ENCODE data around the gene ADAMTS10. TPM values are rescaled to one million over a fixed set of nuclear protein-coding genes. Genes with fewer than 3 reads are reported as not detected.

ADAMTS10 gene
- total and polyA plus RNA-seq, 2 of the 13 experiments (the other 11 are each of a cell fraction or from before 2014, with no cell fraction given) = 0.49 to 1.7 TPM

DNA sequence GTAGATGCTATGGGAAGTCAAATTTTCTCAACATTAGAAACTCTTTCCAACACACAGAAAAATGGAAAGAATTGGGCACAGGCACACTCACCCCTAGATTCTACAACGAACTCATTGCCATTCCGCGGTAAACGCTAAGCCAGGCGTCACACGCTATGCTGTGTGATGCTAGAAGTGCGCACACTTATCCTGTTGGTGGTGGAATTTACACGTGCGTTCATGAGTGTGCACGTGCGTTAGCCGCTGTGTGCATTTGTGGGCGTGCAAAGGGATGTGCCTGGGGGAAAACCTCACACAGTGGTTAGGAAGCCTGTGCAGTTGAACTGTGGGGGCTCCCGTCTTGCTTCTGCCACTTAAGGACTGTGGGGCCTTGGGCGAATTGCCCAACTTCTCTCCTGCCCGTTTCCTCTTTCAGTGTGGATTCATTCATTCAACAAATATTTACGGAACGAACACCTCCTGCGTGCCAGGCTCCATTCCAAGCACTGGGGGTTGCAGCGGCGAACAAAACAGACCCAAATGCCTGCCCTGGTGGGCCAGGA lies 27.6 kb upstream of the ADAMTS10 start (continued):
- no peak for TF ChIP-seq SRY (CRISPR knock-in tag; IDR thresholded peaks at IDR 0.05)
- no peak for TF ChIP-seq SOX5 (CRISPR knock-in tag; IDR thresholded peaks at IDR 0.05; ENCODE audit: borderline replicate concordance)
- TF ChIP-seq, protein P1, sequence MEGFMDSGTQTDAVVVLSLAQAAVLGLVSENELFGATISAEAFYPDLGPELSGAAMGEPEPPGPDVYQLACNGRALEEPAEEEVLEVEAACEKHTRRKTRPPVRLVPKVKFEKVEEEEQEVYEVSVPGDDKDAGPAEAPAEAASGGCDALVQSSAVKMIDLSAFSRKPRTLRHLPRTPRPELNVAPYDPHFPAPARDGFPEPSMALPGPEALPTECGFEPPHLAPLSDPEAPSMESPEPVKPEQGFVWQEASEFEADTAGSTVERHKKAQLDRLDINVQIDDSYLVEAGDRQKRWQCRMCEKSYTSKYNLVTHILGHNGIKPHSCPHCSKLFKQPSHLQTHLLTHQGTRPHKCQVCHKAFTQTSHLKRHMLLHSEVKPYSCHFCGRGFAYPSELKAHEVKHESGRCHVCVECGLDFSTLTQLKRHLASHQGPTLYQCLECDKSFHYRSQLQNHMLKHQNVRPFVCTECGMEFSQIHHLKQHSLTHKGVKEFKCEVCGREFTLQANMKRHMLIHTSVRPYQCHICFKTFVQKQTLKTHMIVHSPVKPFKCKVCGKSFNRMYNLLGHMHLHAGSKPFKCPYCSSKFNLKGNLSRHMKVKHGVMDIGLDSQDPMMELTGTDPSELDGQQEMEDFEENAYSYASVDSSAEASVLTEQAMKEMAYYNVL (CRISPR knock-in tag; IDR thresholded peaks at IDR 0.05; ENCODE audit: borderline replicate concordance) = peak; percentile 99
- peak; percentile 90 for TF ChIP-seq TEAD3 (CRISPR knock-in tag; optimal IDR thresholded peaks at IDR 0.05; ENCODE audit: borderline replicate concordance)
- TF ChIP-seq, protein P2, sequence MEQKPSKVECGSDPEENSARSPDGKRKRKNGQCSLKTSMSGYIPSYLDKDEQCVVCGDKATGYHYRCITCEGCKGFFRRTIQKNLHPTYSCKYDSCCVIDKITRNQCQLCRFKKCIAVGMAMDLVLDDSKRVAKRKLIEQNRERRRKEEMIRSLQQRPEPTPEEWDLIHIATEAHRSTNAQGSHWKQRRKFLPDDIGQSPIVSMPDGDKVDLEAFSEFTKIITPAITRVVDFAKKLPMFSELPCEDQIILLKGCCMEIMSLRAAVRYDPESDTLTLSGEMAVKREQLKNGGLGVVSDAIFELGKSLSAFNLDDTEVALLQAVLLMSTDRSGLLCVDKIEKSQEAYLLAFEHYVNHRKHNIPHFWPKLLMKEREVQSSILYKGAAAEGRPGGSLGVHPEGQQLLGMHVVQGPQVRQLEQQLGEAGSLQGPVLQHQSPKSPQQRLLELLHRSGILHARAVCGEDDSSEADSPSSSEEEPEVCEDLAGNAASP (CRISPR knock-in tag; IDR thresholded peaks at IDR 0.05; ENCODE audit: borderline replicate concordance) = 0 out of 2 replicates have a peak, but pooled peaks have one; percentile 11
- TF ChIP-seq ARNT (IDR thresholded peaks at IDR 0.05) = no peak
- TF ChIP-seq, protein P3, sequence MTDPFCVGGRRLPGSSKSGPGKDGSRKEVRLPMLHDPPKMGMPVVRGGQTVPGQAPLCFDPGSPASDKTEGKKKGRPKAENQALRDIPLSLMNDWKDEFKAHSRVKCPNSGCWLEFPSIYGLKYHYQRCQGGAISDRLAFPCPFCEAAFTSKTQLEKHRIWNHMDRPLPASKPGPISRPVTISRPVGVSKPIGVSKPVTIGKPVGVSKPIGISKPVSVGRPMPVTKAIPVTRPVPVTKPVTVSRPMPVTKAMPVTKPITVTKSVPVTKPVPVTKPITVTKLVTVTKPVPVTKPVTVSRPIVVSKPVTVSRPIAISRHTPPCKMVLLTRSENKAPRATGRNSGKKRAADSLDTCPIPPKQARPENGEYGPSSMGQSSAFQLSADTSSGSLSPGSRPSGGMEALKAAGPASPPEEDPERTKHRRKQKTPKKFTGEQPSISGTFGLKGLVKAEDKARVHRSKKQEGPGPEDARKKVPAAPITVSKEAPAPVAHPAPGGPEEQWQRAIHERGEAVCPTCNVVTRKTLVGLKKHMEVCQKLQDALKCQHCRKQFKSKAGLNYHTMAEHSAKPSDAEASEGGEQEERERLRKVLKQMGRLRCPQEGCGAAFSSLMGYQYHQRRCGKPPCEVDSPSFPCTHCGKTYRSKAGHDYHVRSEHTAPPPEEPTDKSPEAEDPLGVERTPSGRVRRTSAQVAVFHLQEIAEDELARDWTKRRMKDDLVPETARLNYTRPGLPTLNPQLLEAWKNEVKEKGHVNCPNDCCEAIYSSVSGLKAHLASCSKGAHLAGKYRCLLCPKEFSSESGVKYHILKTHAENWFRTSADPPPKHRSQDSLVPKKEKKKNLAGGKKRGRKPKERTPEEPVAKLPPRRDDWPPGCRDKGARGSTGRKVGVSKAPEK (CRISPR knock-in tag; IDR thresholded peaks at IDR 0.05; ENCODE audit: borderline replicate concordance) = no peak
- no peak for TF ChIP-seq ZBTB21 (CRISPR knock-in tag; IDR thresholded peaks at IDR 0.05)
- TF ChIP-seq, protein P4, sequence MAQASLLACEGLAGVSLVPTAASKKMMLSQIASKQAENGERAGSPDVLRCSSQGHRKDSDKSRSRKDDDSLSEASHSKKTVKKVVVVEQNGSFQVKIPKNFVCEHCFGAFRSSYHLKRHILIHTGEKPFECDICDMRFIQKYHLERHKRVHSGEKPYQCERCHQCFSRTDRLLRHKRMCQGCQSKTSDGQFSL (CRISPR knock-in tag; IDR thresholded peaks at IDR 0.05) = no peak
- TF ChIP-seq ZNF709 (CRISPR knock-in tag; IDR thresholded peaks at IDR 0.05) = no peak
- TF ChIP-seq MAF1 (CRISPR knock-in tag; IDR thresholded peaks at IDR 0.05; ENCODE audit: borderline replicate concordance) = no peak
- TF ChIP-seq, protein P5, sequence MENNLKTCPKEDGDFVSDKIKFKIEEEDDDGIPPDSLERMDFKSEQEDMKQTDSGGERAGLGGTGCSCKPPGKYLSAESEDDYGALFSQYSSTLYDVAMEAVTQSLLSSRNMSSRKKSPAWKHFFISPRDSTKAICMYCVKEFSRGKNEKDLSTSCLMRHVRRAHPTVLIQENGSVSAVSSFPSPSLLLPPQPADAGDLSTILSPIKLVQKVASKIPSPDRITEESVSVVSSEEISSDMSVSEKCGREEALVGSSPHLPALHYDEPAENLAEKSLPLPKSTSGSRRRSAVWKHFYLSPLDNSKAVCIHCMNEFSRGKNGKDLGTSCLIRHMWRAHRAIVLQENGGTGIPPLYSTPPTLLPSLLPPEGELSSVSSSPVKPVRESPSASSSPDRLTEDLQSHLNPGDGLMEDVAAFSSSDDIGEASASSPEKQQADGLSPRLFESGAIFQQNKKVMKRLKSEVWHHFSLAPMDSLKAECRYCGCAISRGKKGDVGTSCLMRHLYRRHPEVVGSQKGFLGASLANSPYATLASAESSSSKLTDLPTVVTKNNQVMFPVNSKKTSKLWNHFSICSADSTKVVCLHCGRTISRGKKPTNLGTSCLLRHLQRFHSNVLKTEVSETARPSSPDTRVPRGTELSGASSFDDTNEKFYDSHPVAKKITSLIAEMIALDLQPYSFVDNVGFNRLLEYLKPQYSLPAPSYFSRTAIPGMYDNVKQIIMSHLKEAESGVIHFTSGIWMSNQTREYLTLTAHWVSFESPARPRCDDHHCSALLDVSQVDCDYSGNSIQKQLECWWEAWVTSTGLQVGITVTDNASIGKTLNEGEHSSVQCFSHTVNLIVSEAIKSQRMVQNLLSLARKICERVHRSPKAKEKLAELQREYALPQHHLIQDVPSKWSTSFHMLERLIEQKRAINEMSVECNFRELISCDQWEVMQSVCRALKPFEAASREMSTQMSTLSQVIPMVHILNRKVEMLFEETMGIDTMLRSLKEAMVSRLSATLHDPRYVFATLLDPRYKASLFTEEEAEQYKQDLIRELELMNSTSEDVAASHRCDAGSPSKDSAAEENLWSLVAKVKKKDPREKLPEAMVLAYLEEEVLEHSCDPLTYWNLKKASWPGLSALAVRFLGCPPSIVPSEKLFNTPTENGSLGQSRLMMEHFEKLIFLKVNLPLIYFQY (CRISPR knock-in tag; IDR thresholded peaks at IDR 0.05; ENCODE audit: borderline replicate concordance) = no peak
- TF ChIP-seq MATR3 (CRISPR knock-in tag; IDR thresholded peaks at IDR 0.05) = no peak
- TF ChIP-seq NFYC (CRISPR knock-in tag; IDR thresholded peaks at IDR 0.05) = no peak
- TF ChIP-seq, protein P6, sequence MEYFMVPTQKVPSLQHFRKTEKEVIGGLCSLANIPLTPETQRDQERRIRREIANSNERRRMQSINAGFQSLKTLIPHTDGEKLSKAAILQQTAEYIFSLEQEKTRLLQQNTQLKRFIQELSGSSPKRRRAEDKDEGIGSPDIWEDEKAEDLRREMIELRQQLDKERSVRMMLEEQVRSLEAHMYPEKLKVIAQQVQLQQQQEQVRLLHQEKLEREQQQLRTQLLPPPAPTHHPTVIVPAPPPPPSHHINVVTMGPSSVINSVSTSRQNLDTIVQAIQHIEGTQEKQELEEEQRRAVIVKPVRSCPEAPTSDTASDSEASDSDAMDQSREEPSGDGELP (IDR thresholded peaks at IDR 0.05; ENCODE audit: borderline replicate concordance, low read depth) = no peak
- TF ChIP-seq, protein P7, sequence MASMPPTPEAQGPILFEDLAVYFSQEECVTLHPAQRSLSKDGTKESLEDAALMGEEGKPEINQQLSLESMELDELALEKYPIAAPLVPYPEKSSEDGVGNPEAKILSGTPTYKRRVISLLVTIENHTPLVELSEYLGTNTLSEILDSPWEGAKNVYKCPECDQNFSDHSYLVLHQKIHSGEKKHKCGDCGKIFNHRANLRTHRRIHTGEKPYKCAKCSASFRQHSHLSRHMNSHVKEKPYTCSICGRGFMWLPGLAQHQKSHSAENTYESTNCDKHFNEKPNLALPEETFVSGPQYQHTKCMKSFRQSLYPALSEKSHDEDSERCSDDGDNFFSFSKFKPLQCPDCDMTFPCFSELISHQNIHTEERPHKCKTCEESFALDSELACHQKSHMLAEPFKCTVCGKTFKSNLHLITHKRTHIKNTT (CRISPR knock-in tag; IDR thresholded peaks at IDR 0.05) = no peak
- TF ChIP-seq MEIS2 (CRISPR knock-in tag; IDR thresholded peaks at IDR 0.05) = no peak
- no peak for TF ChIP-seq BORCS8-MEF2B (CRISPR knock-in tag; IDR thresholded peaks at IDR 0.05)

All from HepG2 (cell line).